ENCODE results near the gene PRM2. TPM values are rescaled to one million over a fixed set of nuclear protein-coding genes. Genes with fewer than 3 reads are reported as not detected.

The PRM2 gene
- total RNA-seq, 6 experiments from 2014 or later = not detected

DNA sequence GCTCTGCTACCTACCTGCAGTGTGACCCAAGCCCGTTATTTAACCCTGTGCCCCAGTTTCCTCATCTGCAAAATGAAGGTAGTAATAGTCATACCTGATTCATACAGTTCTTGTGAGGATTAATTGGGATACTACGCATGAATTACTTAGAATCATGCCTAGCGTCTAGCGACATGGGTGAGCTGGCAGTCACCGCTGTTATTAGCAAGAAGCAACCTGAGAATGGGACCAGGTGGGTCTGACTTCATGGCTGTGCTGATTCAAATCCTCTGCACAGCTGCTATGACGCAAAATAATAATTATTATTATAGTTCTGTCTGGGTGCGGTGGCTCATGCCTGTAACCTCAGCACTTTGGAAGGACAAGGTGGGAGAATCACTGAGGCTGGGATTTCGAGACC, 28.1 kb downstream of the PRM2 start:
- H3K27ac Mint-ChIP-seq = no peak overlapping the region
- H3K4me3 Mint-ChIP-seq = no peak overlapping the region
- TF ChIP-seq, protein P1, sequence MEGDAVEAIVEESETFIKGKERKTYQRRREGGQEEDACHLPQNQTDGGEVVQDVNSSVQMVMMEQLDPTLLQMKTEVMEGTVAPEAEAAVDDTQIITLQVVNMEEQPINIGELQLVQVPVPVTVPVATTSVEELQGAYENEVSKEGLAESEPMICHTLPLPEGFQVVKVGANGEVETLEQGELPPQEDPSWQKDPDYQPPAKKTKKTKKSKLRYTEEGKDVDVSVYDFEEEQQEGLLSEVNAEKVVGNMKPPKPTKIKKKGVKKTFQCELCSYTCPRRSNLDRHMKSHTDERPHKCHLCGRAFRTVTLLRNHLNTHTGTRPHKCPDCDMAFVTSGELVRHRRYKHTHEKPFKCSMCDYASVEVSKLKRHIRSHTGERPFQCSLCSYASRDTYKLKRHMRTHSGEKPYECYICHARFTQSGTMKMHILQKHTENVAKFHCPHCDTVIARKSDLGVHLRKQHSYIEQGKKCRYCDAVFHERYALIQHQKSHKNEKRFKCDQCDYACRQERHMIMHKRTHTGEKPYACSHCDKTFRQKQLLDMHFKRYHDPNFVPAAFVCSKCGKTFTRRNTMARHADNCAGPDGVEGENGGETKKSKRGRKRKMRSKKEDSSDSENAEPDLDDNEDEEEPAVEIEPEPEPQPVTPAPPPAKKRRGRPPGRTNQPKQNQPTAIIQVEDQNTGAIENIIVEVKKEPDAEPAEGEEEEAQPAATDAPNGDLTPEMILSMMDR (IDR thresholded peaks at IDR 0.05) = no peak
- peaks cover 18% of the 10 kb centered on the region for H3K4me1 Mint-ChIP-seq (ENCODE audit: low read depth)
- H3K9me3 Mint-ChIP-seq = no peaks in the 10 kb centered on the region
- no peaks in the 10 kb centered on the region; the same call in 1 of the 2 replicates for H3K36me3 Mint-ChIP-seq (ENCODE audit: low read depth)
- DNase-seq = no peak
- no peaks in the 10 kb centered on the region; the same call in 1 of the 2 replicates for H3K27me3 Mint-ChIP-seq (ENCODE audit: insufficient read depth)

DNA sequence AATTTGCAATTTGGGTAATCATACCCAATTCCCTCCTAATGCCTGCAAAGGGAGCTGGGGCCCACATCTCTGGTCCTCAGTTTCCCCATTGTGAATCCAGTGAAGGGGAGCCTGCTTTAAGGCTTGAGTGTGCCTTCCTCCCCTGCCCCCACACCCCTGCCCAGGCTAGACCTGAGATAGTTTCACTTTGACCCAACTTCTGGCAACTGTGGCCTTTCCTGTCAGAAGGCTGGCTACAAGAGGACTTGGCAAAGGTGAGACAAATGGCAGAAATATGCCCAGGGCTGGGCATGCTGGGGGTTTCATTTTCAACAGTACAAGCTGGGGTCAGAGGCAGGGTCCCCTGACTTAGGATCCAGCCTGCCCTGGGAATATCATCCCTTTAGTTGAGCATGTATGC, 30.3 kb downstream of the PRM2 start:
- Mint-ChIP-seq H3K27me3 (ENCODE audit: insufficient read depth) (no peaks in the 10 kb centered on the region; the same call in 1 of the 2 replicates), H3K4me1 (ENCODE audit: low read depth) (0 out of 2 replicates have a peak, but pooled peaks cover 5% of the 10 kb centered on the region), H3K9me3 (no peaks in the 10 kb centered on the region), H3K4me3 (no peak overlapping the region), H3K36me3 (ENCODE audit: low read depth) (no peaks in the 10 kb centered on the region), H3K27ac (no peak overlapping the region)
- DNase-seq = no peak
- TF ChIP-seq, protein P1 (IDR thresholded peaks at IDR 0.05) = no peak

DNA sequence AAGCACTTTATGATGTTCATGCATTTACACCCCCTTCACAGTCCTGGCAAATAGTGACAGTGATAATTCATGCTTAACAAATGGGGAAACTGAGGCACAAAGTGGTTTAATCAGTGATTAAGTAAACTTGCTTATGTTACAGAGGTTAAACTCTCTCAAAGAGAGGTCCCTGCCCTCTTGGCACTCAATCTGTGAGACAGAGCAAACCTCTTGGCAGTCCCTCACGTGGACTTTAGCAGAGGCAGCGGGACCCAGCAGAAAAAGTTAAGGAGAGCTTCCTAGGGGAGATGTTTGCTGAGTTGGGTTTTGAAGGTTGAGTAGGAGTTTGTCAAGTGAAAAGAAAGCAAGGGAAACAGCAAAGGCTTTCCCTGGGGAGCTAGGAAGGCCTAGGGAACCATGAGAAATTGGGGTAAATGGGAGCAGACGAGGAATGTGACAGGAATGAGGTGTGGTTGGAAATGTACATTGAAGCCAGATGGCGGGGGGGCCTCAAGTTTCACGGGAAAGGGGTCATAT, 31.0 kb downstream of the PRM2 start:
- Mint-ChIP-seq H3K36me3 (ENCODE audit: low read depth) (no peaks in the 10 kb centered on the region), H3K27me3 (ENCODE audit: insufficient read depth) (peaks cover 2% of the 10 kb centered on the region; the same call in 1 of the 2 replicates), H3K4me1 (ENCODE audit: low read depth) (0 out of 2 replicates have a peak, but pooled peaks cover 5% of the 10 kb centered on the region), H3K4me3 (no peak overlapping the region), H3K27ac (no peak overlapping the region), H3K9me3 (no peaks in the 10 kb centered on the region)
- TF ChIP-seq, protein P1 (IDR thresholded peaks at IDR 0.05) = no peak
- DNase-seq = no peak

DNA sequence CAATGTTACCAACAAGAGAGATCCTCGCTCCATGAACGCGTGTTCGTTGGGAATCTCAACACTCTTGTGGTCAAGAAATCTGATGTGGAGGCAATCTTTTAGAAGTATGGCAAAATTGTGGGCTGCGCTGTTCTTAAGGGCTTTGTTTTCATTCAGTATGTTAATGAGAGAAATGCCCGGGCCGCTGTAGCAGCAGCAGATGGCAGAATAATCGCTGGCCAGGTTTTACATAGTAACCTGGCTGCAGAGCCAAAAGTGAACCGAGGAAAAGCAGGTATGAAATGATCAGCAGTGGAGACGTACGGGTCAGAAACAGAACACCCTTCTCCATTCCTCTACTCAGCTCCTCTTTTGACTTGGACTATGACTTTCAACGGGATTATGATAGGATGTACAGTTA, 33.6 kb downstream of the PRM2 start:
- Mint-ChIP-seq H3K4me3 (no peak overlapping the region), H3K9me3 (no peaks in the 10 kb centered on the region), H3K27me3 (ENCODE audit: insufficient read depth) (peaks cover 2% of the 10 kb centered on the region; the same call in 1 of the 2 replicates), H3K4me1 (ENCODE audit: low read depth) (0 out of 2 replicates have a peak, but pooled peaks cover 5% of the 10 kb centered on the region), H3K36me3 (ENCODE audit: low read depth) (no peaks in the 10 kb centered on the region), H3K27ac (no peak overlapping the region)
- DNase-seq = no peak
- TF ChIP-seq, protein P1 (IDR thresholded peaks at IDR 0.05) = no peak

DNA sequence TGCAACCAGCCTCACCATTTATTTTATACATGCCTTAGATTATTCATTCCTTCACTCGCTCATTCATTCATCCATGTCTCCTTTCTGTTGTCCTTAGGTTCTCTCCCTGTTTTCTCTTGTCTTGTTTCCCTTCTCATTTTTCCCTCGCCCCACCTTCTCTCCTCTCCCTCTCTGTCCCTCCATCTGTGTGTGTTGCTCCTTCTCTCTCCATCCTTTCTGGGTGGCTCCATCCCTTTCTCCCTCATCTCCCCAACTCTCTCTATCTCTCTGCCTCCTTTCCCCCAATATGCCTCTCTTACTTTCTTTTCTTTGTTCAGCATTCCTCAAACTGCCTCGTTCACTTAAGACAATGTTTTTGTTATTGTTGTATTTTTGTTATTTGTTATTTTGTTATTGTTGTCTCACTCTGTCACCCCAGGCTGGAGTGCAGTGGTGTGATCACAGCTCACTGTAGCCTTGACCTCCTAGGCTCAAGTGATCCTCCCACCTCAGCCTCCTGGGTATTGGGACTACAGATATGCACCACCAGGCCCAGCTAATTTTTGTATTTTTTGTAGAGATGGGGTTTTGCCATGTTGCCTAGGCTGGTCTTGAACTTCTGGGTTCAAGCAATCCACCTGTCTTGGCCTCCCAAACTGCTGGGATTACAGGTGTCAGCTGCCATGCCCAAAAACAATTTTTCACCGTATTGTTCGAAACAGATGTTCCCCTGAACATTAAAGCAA, 34.6 kb downstream of the PRM2 start:
- H3K36me3 Mint-ChIP-seq (ENCODE audit: low read depth) = no peaks in the 10 kb centered on the region
- TF ChIP-seq, protein P1 (IDR thresholded peaks at IDR 0.05) = no peak
- no peak overlapping the region for H3K4me3 Mint-ChIP-seq
- H3K9me3 Mint-ChIP-seq = no peaks in the 10 kb centered on the region
- no peak overlapping the region for H3K27ac Mint-ChIP-seq
- no peak for DNase-seq
- 0 out of 2 replicates have a peak, but pooled peaks cover 5% of the 10 kb centered on the region for H3K4me1 Mint-ChIP-seq (ENCODE audit: low read depth)
- peaks cover 2% of the 10 kb centered on the region; the same call in 1 of the 2 replicates for H3K27me3 Mint-ChIP-seq (ENCODE audit: insufficient read depth)
